Muscle layer of colon (tissue), 2 donors: ENCODE results near the gene NSL1.

Experiments used
- H3K27ac ChIP-seq: one replicate; pipeline ENCODE4 v1.7.0; 2013; ENCODE audit warnings: low read depth, mild to moderate bottlenecking, low read length, moderate library complexity
- H3K27me3 ChIP-seq, 2 donors: one replicate each; pipeline ENCODE4 v1.7.0; 2013; ENCODE audit warnings: low read length in 2 of 2, mild to moderate bottlenecking in 2 of 2; ENCODE audit not compliant: insufficient read depth in 2 of 2, control insufficient read depth in 1 of 2
- H3K36me3 ChIP-seq: one replicate; pipeline ENCODE4 v1.7.0; 2013; ENCODE audit warnings: mild to moderate bottlenecking, low read length; ENCODE audit not compliant: insufficient read depth
- H3K4me1 ChIP-seq: one replicate; pipeline ENCODE4 v1.7.0; 2013; ENCODE audit warnings: mild to moderate bottlenecking, low read length; ENCODE audit not compliant: insufficient read depth
- H3K4me3 ChIP-seq, 2 donors: one replicate each; pipeline ENCODE4 v1.7.0; 2013; ENCODE audit warnings: low read length in 2 of 2, low read depth in 1 of 2, mild to moderate bottlenecking in 1 of 2, moderate library complexity in 1 of 2
- H3K9ac ChIP-seq: one replicate; pipeline ENCODE4 v1.7.0; 2013; ENCODE audit warnings: low read length
- H3K9me3 ChIP-seq: one replicate; pipeline ENCODE4 v1.7.0; 2013; ENCODE audit warnings: mild to moderate bottlenecking, low read length
- donor health status: abdominal sarcoma.
- donor health status: Adenocarcinoma of cecum.

Gene NSL1

DNA sequence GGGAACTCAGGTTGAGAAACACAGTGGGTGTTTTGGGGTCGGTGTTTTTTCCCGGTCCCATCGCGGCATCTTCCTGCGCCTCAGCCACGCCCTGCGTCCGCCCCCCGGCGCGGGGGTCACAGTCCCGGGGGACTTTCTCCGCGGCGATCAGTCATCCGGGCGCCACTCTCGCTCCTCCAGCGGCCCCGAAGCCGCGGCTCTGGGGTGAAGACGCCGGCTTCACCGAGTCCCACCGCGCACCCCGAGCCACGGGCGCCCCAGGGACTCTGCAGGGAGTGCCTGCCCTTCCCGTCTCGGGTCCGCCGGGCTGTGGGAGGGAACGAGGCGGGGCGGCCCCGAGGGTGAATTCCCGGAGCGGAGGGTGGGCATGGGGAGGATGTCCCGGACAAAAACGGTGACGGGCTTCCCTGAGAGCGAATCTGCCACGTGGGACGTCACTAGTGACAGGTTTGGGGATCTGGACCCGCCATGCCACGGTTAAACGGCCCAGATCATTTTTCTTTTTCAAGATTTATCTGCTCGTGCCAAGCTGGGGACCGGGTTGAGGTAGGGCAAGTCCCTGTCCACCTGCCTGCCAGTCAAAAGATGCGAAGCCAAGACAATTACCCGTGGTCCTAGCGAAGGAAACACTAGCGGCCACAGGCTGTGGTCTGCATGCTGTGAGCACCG, 91.2 kb downstream of the NSL1 start:
- peaks cover 17% of the 10 kb centered on the region for H3K4me1 ChIP-seq
- H3K27ac ChIP-seq: peak overlapping the region; percentile 62
- no peak overlapping the region for H3K9ac ChIP-seq
- no peaks in the 10 kb centered on the region for H3K36me3 ChIP-seq
- no peaks in the 10 kb centered on the region for H3K9me3 ChIP-seq
- H3K27me3 ChIP-seq: peaks cover 0 to 6% of the 10 kb centered on the region in 2 donors
- H3K4me3 ChIP-seq: peak overlapping the region; percentile 55 to 59

DNA sequence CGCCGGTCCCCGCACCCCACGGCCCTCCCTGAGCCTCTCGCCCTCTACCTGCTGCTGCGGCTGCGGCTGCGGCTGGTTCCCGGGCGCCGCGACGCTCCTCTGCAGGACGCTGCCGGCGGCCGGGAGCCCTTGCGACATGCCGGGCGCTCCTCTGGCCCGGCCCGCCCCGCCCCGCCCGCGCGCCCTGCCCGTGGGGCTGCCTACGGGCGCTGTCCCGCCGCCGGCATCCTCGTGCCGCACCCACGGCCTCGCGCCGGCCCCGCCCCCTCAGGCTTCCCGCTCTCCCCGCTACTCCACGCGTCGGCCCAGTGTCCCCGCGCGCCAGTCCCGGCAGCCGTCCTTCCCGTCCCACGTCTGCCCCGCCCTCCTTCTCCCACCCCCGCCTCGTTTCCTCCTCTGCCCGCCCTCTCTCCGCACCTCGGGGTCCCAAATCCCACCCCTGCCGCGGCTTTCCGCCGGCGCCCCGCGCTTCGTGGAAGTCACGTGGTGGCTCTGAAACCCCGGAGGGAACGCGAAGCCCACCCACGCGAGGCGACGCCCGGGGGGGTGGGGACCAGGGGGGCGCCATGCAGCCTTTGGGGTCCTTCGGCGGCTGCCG, 91.9 kb downstream of the NSL1 start, which contains the start of gene BATF3:
TSS of gene BATF3 (minus strand) at position 216 of the 598 bp plus-strand sequence. CDS start at position 138, 78 bp downstream.
- peak within 1 kb of the TSS; percentile 62 for H3K27ac ChIP-seq
- peak within 1 kb of the TSS; percentile 59 to 66 for H3K4me3 ChIP-seq
- no peaks in the 10 kb centered on the region for H3K9me3 ChIP-seq
- no peaks in the 10 kb centered on the region for H3K36me3 ChIP-seq
- no peak within 1 kb of the TSS for H3K9ac ChIP-seq
- H3K4me1 ChIP-seq: peaks cover 17% of the 10 kb centered on the region
- H3K27me3 ChIP-seq: peaks cover 4 to 6% of the 10 kb centered on the region in 2 donors

DNA sequence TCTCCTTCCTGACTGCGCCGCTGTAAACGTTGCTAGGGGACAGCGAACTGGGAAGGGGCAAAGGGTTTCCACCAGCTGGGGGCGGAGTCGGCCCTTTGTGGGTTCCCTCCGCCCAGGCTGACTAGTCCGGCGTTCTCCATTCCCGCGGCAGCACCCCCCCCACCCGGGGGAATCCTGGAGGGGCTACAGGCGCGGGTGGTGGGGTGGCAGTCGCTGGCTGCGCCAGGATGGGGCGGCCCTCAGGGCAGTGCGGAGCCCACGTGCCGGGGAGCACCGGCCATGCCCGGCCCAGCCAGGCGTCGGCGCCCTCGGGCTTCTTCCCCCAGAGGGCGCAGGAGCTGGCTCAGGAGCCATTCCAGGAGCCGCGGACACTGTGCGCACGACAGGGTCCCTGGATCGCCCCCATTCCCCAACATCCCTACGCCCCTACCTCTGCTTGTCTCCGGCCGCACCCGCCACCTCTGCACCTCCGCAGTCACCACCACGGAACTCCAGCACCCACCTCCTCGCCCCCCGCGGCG, 92.4 kb downstream of the NSL1 start:
- Histone ChIP-seq H3K27ac (no peak overlapping the region), H3K36me3 (no peaks in the 10 kb centered on the region), H3K4me3 (peak overlapping the region; percentile 19 to 66), H3K4me1 (peaks cover 17% of the 10 kb centered on the region), H3K27me3 (peaks cover 6 to 8% of the 10 kb centered on the region in 2 donors), H3K9ac (no peak overlapping the region), H3K9me3 (no peaks in the 10 kb centered on the region)

- Histone ChIP-seq H3K36me3 (no peaks in the 10 kb centered on the region), H3K27me3 (peaks cover 6 to 8% of the 10 kb centered on the region in 2 donors), H3K27ac (no peak overlapping the region), H3K4me3 (peak overlapping the region; percentile 19 to 66), H3K9ac (no peak overlapping the region), H3K9me3 (no peaks in the 10 kb centered on the region), H3K4me1 (peaks cover 17% of the 10 kb centered on the region)
Observed at GRCh38 chr1:212698467-212699103, 93.0 kb downstream of the NSL1 start.

DNA sequence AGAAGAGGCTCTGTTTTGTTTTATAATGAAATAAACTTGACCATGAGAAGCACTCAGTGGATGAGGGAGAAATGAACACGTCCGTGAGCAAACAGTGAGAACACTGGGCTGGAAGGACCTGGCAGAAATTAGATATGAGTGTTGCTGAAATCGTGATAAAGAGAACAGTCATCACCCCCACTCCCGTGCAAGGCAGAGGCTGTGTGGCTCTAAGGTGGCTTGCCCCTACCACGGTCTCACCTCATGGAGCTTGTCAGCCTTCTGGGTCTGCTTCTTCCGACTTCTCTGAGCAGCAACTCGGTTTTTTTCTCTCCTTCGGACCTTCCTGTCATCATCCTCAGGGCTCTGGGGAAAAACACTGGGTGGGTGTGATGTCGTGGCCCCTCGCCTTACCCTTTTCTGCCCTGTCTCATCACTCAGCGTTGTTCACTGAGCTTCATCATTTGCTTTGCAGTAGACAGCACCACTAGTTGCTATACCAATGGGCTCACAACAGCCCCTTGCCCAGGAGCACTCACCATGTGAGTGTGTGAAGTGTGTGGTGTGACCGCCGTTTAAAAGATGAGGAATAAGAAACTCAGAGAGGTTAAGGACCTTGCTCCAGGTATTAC, 94.8 kb downstream of the NSL1 start:
- Histone ChIP-seq H3K4me3 (no peak overlapping the region), H3K27me3 (peaks cover 6 to 8% of the 10 kb centered on the region in 2 donors), H3K27ac (no peak overlapping the region), H3K9me3 (no peaks in the 10 kb centered on the region), H3K36me3 (no peaks in the 10 kb centered on the region), H3K9ac (no peak overlapping the region), H3K4me1 (peaks cover 17% of the 10 kb centered on the region)

DNA sequence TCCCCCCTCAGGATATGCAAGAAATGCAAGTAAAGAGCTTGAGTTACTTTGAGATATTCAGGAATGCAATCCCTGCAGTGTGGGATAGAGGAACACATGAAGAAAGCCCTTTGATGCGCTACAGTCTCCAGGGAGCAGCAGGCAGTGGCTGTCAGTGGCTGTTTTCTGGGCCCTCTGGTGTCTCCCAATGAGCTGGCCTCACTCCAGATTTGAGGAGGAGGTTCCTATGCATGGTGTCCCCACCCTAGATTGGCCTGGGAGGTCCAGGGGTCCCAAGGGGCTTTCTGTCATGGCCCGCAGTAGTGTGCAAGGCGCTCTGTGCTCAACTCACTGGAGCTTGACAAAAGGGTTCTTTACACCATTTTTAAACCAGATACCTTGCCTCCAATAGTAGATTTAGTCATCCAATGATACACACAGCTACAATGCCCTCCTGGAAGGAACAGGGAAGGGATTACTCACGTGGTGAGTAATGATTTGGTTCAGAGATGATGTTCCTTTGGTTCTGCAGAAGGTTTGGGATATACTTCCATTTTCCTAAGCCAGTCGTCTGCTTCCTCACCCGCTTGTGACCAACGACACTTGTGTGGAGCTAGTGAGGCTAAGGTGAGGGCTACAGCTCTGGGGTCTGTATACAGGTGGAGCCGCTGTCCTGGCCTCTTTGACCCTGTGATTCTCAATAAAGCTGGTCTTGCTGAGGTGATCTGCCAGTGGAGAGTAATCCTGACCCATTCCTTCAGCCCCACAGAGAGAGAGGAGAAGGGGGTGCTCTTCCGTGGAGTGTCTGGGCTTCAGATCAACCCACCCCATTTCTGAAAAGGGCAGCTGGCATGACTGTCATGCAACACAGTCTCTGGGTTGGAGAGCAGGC, 98.6 kb downstream of the NSL1 start:
- H3K4me3 ChIP-seq: no peak overlapping the region
- H3K9ac ChIP-seq: no peak overlapping the region
- no peaks in the 10 kb centered on the region for H3K4me1 ChIP-seq
- H3K27ac ChIP-seq: no peak overlapping the region
- H3K27me3 ChIP-seq: peaks cover 6 to 8% of the 10 kb centered on the region in 2 donors
- H3K36me3 ChIP-seq: no peaks in the 10 kb centered on the region
- H3K9me3 ChIP-seq: no peaks in the 10 kb centered on the region

DNA sequence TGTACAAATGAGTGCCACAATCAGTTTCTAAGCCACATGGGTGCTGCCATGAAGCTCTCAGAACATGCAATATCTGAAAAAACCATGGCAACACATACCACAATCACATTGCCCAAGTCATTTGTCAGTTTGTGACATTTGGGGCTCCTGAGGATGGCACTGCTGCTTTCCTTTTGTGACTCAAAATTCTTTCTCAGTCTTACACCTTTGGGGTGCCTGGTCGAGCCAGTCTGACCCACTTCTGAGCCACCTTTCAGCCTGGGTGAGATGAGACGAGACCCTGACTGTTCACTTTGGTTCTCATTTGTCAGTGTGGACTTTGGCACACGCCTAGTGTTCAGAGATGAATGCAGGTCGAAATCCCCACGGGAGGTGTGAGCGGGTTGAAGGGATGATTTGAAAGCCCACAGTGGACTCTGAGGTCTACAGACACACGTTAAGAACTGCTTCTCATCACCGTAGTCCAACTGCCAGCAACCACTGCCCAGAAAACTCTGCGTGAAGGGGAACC, 100.0 kb downstream of the NSL1 start:
- Histone ChIP-seq H3K9ac (no peak overlapping the region), H3K4me1 (no peaks in the 10 kb centered on the region), H3K4me3 (no peak overlapping the region), H3K9me3 (no peaks in the 10 kb centered on the region), H3K27ac (no peak overlapping the region), H3K27me3 (peaks cover 6 to 8% of the 10 kb centered on the region in 2 donors), H3K36me3 (no peaks in the 10 kb centered on the region)

GRCh38 chr1:212690816-212691403, 100.7 kb downstream of the NSL1 start:
- Histone ChIP-seq H3K4me1 (no peaks in the 10 kb centered on the region), H3K27me3 (peaks cover 4 to 8% of the 10 kb centered on the region in 2 donors), H3K4me3 (no peak overlapping the region), H3K36me3 (no peaks in the 10 kb centered on the region), H3K9me3 (no peaks in the 10 kb centered on the region), H3K9ac (no peak overlapping the region), H3K27ac (no peak overlapping the region)

GRCh38 chr1:212689758-212690529, 101.6 kb downstream of the NSL1 start:
- Histone ChIP-seq H3K9ac (no peak overlapping the region), H3K4me3 (no peak overlapping the region), H3K27me3 (peaks cover 0 to 6% of the 10 kb centered on the region in 2 donors), H3K36me3 (no peaks in the 10 kb centered on the region), H3K4me1 (no peaks in the 10 kb centered on the region), H3K27ac (no peak overlapping the region), H3K9me3 (no peaks in the 10 kb centered on the region)
